Stimulated activated CD4-positive, alpha-beta T cell treated with anti-CD3 and anti-CD28 coated beads, Interleukin-15, amount 100 ng/mL, for 1 hour (primary cell): ENCODE data around the gene PDGFD.

ENCODE experiments used
- DNase-seq, 2 donors: peaks; one replicate each; pipeline ENCODE4 v3.0.0-alpha.2; 2020; ENCODE audit warnings: low read depth in 1 of 2, low spot score in 1 of 2

Gene PDGFD

GRCh38 chr11:104146421-104146820 is 17.5 kb downstream of the PDGFD start:
- DNase-seq = no peak

GRCh38 chr11:104145062-104145461 is 18.9 kb downstream of the PDGFD start:
- DNase-seq = no peak

- no peak for DNase-seq
These were observed 21.2 kb downstream of the PDGFD start for GRCh38 chr11:104142698-104143097.

- no peak for DNase-seq
These were observed 27.1 kb downstream of the PDGFD start for GRCh38 chr11:104136861-104137260.

GRCh38 chr11:104134745-104135144 is 29.2 kb downstream of the PDGFD start:
- DNase-seq = no peak

GRCh38 chr11:104130161-104130560 is 33.8 kb downstream of the PDGFD start:
- no peak for DNase-seq

- no peak for DNase-seq
These were observed 34.8 kb downstream of the PDGFD start for GRCh38 chr11:104129145-104129544.

GRCh38 chr11:104127828-104128227 is 36.1 kb downstream of the PDGFD start:
- DNase-seq = no peak

GRCh38 chr11:104126464-104126863 is 37.5 kb downstream of the PDGFD start:
- DNase-seq = no peak

GRCh38 chr11:104124979-104125378 is 39.0 kb downstream of the PDGFD start:
- no peak for DNase-seq

- DNase-seq = no peak
These were observed 41.1 kb downstream of the PDGFD start for GRCh38 chr11:104122836-104123235.

GRCh38 chr11:104122011-104122635 is 41.8 kb downstream of the PDGFD start:
- no peak for DNase-seq

- no peak for DNase-seq
These were observed 43.3 kb downstream of the PDGFD start for GRCh38 chr11:104120493-104121137.

GRCh38 chr11:104118105-104118744 is 45.7 kb downstream of the PDGFD start:
- no peak for DNase-seq

GRCh38 chr11:104113541-104113940 is 50.4 kb downstream of the PDGFD start:
- no peak for DNase-seq

- no peak for DNase-seq
These were observed 57.7 kb downstream of the PDGFD start for GRCh38 chr11:104106136-104106754.

GRCh38 chr11:104105155-104105554 is 58.8 kb downstream of the PDGFD start:
- DNase-seq = no peak

- DNase-seq = no peak
These were observed 59.3 kb downstream of the PDGFD start for GRCh38 chr11:104104664-104105063.

- no peak for DNase-seq
These were observed 59.7 kb downstream of the PDGFD start for GRCh38 chr11:104104201-104104600.

GRCh38 chr11:104098555-104098954 is 65.4 kb downstream of the PDGFD start:
- no peak for DNase-seq

- DNase-seq = no peak
These were observed 65.8 kb downstream of the PDGFD start for GRCh38 chr11:104098132-104098531.

- DNase-seq = no peak
These were observed 67.0 kb downstream of the PDGFD start for GRCh38 chr11:104096900-104097299.
